Fibroblast of skin of scalp (primary cell): ENCODE data around the gene SPATA25.

Experiments
- DNase-seq: peaks from one replicate; pipeline ENCODE4 v3.0.0-alpha.2; 2013

Gene SPATA25

GRCh38 chr20:45863543-45864470, 23.6 kb downstream of the SPATA25 start:
- no peak for DNase-seq

GRCh38 chr20:45861221-45862075, 26.0 kb downstream of the SPATA25 start:
- no peak for DNase-seq

DNA sequence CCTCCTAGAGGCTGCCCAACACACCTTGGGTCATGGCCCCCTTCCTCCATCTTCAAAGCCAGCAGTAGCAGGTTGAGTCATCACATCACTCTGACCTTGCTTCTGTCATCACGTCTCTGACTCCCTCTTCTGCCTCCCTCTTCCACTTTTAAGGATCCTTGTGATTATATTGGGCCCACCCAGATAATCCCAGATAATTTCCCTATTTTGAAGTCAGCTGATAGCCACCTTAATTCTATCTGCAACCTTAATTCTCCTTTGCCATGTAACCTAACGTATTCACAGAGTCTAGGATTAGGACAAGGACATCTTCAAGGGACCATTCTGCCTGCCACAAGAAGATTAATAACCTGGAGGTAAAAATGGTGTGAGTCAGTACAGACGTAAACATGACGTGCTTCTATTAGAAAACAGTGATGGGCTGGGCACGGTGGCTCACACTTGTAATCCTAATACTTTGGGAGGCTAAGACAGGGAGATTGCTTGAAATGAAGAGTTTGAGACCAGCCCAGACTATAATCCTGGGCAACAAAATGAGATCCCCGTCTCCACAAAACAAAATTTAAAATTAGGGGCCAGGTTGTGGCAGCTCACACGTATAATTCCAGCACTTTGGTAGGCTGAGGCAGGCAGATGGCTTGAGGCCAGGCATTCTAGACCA, 26.7 kb downstream of the SPATA25 start:
- no peak for DNase-seq

DNA sequence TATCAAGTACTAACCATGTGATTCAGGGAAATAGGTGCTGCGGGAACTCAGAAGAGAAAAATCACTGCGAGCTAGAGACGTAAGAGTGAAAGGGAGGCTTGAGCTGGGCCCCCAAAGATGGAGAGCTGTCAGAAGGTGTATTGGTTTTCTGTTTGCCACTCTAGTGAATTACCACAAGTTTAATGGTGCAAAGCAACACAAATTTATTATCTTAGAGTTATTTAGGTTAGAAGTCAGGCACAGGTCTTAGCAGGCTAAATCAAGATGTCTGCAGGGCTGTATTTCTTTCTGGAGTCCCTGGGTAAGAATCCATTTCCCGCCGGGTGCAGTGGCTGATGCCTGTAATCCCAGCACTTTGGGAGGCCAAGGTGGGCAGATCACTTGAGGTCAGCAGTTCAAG, 27.5 kb downstream of the SPATA25 start:
- no peak for DNase-seq

- DNase-seq = no peak
Measured at GRCh38 chr20:45857882-45858216, 29.6 kb downstream of the SPATA25 start.

DNA sequence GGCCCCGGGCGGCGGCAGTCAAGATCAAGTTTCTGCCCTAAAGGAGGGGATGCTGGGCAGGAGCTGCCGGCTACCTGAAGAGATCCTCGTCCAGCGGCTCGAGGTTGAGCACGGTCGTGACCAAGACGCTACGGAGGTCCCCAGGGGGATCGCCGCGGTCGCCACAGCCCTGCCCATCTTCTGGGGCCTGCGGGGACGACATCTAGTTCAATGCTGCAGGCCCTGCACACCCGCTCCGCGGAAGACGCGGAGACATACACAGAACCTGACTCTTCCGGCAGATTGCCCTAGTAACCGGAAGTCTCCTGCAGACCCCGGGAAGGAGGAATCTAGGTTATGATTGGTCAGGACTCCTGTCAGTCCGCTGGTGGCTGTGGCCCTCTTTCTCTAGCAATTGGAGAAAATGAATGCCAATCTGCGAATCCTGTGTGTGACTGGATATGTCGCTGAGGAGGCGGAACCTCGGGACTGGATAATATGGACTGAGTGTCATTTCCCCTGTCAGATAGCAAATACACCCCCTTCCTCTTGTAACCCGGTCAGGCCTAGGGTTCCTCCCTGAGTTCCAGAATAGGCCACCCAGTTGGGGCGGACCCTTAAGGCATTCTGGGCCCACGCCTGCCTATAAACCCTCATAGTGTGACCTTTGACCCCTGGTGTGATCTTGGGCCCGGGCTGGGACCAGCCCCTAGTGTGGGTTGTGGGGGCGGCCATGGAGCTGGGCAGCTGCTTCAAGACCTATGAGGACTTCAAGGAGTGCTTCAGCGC, 30.1 kb downstream of the SPATA25 start, which contains the start of the genes ACOT8 and ZSWIM3:
Gene ACOT8 (minus strand): TSS at position 279 of the 768 bp plus-strand sequence. CDS start 77 bp downstream, at position 202.
Gene ZSWIM3 (plus strand): TSS at position 501 of the 768 bp plus-strand sequence. CDS start 212 bp downstream, at position 713.
- DNase-seq = peak; percentile 100

GRCh38 chr20:45853484-45853883, 33.9 kb downstream of the SPATA25 start:
- DNase-seq = no peak

DNA sequence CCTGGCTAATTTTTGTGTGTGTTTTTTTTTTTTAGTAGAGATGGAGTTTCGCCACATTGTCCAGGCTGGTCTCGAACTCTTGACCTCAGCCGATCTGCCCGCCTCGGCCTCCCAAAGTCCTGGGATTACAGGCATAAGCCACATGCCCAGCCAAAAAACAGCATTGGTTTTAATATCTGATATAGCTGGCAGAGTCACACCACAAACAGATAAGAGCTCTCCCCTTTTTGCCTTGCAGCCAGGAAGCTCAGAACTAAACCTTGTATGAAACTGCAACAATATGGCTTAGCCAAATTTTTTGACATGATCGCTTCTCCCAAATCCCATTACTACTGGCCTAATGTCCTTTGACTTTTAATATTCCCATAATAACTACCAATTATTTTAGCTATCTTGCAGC, 35.1 kb downstream of the SPATA25 start:
- DNase-seq = no peak

GRCh38 chr20:45851501-45851900, 35.9 kb downstream of the SPATA25 start:
- DNase-seq = no peak

GRCh38 chr20:45850926-45851325, 36.5 kb downstream of the SPATA25 start:
- no peak for DNase-seq

GRCh38 chr20:45850238-45850637, 37.2 kb downstream of the SPATA25 start:
- DNase-seq = no peak

- no peak for DNase-seq
Measured at GRCh38 chr20:45848969-45849582, 38.3 kb downstream of the SPATA25 start.

- DNase-seq = no peak
Measured at GRCh38 chr20:45848421-45848820, 39.0 kb downstream of the SPATA25 start.

DNA sequence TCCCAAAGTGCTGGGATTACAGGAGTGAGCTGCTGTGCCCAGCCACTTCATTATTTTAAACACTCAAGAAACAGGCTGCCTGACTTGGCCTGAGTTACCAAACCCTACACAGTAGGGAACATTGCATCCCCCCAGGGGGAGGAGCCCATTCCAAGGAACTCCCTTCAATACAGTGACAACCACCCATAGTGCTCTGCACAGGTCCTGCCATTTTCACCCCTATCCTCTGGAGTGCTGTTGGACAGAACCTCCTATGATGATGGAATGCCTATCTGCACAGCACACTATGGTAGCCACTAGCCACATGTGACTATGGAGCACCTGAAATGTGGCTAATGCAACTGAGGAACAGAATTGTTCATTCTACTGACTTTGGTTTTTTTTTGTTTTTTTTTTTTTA, 42.0 kb downstream of the SPATA25 start:
- no peak for DNase-seq

DNA sequence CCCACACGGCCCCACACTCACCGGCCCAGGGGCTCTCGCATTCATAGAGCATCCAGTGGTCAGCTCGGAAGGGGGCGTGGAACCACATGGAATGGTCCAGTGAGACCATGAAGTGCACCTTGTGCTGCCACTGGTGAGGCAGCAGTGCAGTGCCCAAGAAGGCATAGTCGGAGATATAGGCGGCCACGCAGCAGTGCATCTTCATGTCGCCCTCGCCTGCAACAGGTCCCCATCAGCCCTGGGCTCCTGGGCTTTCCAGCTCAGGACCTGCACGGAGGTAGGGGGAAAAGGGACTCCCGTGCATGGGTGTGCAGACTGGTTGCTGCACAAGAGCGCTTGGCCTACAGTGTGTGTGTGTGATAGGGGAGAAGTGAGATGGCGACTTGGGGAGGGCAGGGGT, 43.9 kb downstream of the SPATA25 start:
- no peak for DNase-seq

- no peak for DNase-seq
Measured at GRCh38 chr20:45842169-45842812, 45.1 kb downstream of the SPATA25 start.

DNA sequence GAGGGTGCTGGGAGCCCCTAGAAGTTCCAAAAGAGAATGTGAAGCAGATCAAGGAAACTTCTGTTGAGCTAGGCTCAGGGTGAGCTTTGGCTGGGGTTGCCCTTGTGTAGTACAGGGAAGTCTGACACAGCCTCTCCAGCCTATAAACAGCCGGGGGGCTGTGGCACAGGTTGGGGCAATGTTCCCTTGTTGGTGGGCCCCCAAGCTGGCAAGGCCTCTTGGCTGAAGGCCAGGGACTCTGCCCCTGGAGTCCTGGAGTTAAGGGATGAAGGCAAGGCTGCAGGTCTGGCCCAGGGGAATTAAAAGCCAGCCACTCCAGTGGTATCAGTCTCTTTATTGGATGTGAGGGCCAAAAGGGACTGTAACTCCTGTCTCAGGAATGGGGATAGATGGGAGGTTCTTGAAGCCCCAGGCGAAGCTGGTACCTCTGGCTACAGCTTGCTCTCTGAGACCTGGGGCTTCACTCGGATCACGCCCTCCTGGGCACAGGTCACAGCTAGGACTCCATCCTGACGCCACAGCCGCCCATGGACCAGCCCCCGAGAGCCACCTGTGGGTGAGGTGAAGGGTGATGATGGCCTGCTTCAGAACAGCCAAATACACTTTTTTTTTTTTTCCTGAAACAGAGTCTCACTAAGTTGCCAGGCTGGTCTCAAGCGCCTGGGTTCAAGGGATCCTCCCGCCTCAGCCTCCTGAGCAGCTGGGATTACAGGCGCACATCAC, 45.9 kb downstream of the SPATA25 start:
- no peak for DNase-seq

- no peak for DNase-seq
Measured at GRCh38 chr20:45840700-45841198, 46.7 kb downstream of the SPATA25 start.

GRCh38 chr20:45836841-45837240, 50.6 kb downstream of the SPATA25 start:
- no peak for DNase-seq
